Coronary artery (tissue), 2 donors: Measurements from ENCODE around the gene RAD51C.
"Not testable (repeated sequence)": the region's sequence is repeated elsewhere in the genome, so short reads cannot be mapped to it uniquely, and the experiment has no call there.

Experiments used
- DNase-seq: peaks from one replicate; pipeline ENCODE4 v3.0.0-alpha.2; 2017; ENCODE audit warnings: low spot score
- H3K27ac ChIP-seq, 2 donors: fragments of 200-600 bp; sonication (generic); one replicate each; pipeline ENCODE4 v1.5.1; 2016 to 2019
- H3K4me3 ChIP-seq: fragments of 200-600 bp; sonication (generic); 2 replicates; pipeline ENCODE4 v1.5.1; 2016; ENCODE audit warnings: mild to moderate bottlenecking, moderate library complexity
- CTCF ChIP-seq: fragments of 200-600 bp; sonication (generic); IDR thresholded peaks from one replicate; pipeline ENCODE4 v1.5.1; 2019; ENCODE audit warnings: antibody characterized with exemption

The RAD51C gene

GRCh38 chr17:58734811-58735210 lies 42.4 kb downstream of the RAD51C start:
- H3K4me3 ChIP-seq: no peak overlapping the region
- H3K27ac ChIP-seq: no peak overlapping the region
- TF ChIP-seq CTCF: no peak
- no peak for DNase-seq

- no peak overlapping the region for H3K27ac ChIP-seq
- no peak overlapping the region for H3K4me3 ChIP-seq
- no peak for TF ChIP-seq CTCF
- DNase-seq: no peak
These were observed 48.8 kb downstream of the RAD51C start for GRCh38 chr17:58741121-58741625.

GRCh38 chr17:58747674-58748073 lies 55.3 kb downstream of the RAD51C start:
- no peak overlapping the region for H3K4me3 ChIP-seq
- no peak for DNase-seq
- no peak for TF ChIP-seq CTCF
- H3K27ac ChIP-seq: no peak overlapping the region

- not testable (repeated sequence) for DNase-seq, H3K4me3 ChIP-seq, H3K27ac ChIP-seq
These were observed 57.2 kb downstream of the RAD51C start for GRCh38 chr17:58749627-58750026.

GRCh38 chr17:58753026-58753425 lies 60.6 kb downstream of the RAD51C start:
- no peak overlapping the region for H3K27ac ChIP-seq
- DNase-seq: no peak
- no peak for TF ChIP-seq CTCF
- H3K4me3 ChIP-seq: no peak overlapping the region

GRCh38 chr17:58755269-58755576 lies 62.8 kb downstream of the RAD51C start:
- no peak for TF ChIP-seq CTCF
- peak overlapping the region; percentile 78 for H3K4me3 ChIP-seq
- no peak for DNase-seq
- H3K27ac ChIP-seq: no peak overlapping the region

GRCh38 chr17:58755577-58756245 lies 63.3 kb downstream of the RAD51C start, which contains the start of gene PPM1E:
PPM1E (plus strand) TSS chr17:58755854.
- H3K4me3 ChIP-seq: peak within 1 kb of the TSS; percentile 78
- no peak for TF ChIP-seq CTCF
- H3K27ac ChIP-seq: no peak within 1 kb of the TSS
- DNase-seq: no peak
